Retinal pigment epithelial cell (primary cell): Measurements from ENCODE around the gene GOLGA6D.
"Not testable (repeated sequence)": the region's sequence is repeated elsewhere in the genome, so short reads cannot be mapped to it uniquely, and the experiment has no call there.

Experiments used
- DNase-seq: peaks from one replicate; pipeline ENCODE4 v3.0.0-alpha.2; 2010; ENCODE audit warnings: low read depth
- H3K4me3 ChIP-seq: 2 replicates; pipeline ENCODE4 v1.5.1; 2011; ENCODE audit warnings: mild to moderate bottlenecking, low read length, control low read depth, moderate library complexity
- TF ChIP-seq, protein P1 (sequence below): conservative IDR thresholded peaks from 2 replicates; pipeline ENCODE4 v1.5.1; 2011; ENCODE audit warnings: low read depth, low read length, control low read depth, inconsistent platforms

Gene GOLGA6D

DNA sequence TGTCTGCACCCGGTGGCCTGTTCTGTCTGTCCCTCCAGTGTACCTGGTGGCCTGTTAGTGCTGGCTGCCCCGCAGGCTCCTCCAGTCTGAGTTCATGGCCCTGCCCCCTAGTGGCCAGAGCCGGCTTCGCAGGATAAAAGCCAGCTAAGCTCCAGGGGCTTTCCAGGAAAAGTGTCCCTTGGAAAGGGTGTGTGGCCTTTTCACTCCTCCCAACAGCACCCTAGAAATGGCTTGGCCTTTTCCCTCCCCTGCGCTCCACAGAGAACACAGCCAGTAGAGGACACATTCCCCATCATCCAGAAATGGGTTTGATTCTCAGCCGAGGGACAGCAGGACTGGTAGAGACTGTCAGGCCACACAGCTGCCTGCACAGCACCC lies 16.7 kb downstream of the GOLGA6D start:
- not testable (repeated sequence) for DNase-seq, H3K4me3 ChIP-seq
- TF ChIP-seq, protein P1, sequence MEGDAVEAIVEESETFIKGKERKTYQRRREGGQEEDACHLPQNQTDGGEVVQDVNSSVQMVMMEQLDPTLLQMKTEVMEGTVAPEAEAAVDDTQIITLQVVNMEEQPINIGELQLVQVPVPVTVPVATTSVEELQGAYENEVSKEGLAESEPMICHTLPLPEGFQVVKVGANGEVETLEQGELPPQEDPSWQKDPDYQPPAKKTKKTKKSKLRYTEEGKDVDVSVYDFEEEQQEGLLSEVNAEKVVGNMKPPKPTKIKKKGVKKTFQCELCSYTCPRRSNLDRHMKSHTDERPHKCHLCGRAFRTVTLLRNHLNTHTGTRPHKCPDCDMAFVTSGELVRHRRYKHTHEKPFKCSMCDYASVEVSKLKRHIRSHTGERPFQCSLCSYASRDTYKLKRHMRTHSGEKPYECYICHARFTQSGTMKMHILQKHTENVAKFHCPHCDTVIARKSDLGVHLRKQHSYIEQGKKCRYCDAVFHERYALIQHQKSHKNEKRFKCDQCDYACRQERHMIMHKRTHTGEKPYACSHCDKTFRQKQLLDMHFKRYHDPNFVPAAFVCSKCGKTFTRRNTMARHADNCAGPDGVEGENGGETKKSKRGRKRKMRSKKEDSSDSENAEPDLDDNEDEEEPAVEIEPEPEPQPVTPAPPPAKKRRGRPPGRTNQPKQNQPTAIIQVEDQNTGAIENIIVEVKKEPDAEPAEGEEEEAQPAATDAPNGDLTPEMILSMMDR, result peak; percentile 31

DNA sequence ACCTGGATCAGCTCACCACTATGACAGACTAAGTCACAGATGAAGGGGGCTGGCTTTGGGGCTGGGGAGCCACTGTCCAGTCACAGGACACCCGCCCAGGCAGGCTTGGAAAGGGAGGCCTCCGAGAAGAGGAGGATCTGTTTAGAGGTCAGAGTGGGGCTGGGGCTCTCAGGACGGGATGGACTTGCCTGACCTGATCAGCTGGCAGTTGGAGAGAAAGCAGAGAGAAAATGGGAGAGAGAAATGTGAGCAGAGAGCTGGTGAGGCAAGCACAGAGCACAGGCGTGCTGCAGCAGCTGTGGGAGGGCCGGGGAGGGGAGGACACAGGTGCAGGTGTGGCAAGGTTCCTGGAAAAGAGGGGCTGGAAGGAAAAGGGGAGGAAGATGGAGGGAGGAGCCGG lies 17.4 kb downstream of the GOLGA6D start:
- DNase-seq, H3K4me3 ChIP-seq: not testable (repeated sequence)

DNA sequence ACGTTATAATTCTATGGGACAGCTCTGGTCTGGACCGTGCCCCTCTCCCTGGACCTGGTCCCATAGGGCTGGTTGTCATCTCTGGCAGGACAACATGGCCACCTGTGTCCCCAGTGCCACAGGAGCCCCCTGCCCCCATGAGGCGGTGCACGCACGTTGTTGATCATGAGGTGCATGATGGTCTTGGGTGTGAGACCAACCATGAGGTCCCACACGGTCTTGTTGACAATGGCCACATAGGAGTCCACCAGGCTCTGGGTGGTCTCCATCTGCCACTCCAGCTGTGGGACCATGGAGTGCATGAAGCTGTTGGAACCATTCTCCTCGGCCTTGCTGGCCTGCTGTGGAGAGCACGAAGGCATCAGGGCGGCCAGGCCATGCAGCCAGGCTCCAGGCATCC lies 19.7 kb downstream of the GOLGA6D start:
- no peak for DNase-seq
- no peak overlapping the region for H3K4me3 ChIP-seq
- TF ChIP-seq, protein P1, result no peak

DNA sequence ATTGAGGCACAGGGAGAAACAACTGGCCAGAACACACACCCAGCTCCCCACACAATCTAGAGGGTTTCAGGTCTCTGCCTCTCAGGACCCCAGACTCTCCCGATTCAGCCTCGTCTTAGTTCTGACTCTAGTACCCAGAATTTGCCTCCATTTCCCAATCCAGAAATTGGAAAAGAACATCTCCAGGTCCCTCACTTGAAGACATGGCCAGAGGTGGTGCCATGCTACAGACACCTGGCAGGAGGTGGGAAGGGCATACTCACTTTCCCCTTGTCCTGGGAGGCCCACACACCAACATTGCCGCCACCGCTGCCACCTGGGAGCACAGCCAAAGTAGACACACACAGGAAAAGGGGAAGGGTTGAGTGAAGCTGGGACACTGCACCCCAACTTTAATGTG lies 20.1 kb downstream of the GOLGA6D start:
- H3K4me3 ChIP-seq, result not testable (repeated sequence)

DNA sequence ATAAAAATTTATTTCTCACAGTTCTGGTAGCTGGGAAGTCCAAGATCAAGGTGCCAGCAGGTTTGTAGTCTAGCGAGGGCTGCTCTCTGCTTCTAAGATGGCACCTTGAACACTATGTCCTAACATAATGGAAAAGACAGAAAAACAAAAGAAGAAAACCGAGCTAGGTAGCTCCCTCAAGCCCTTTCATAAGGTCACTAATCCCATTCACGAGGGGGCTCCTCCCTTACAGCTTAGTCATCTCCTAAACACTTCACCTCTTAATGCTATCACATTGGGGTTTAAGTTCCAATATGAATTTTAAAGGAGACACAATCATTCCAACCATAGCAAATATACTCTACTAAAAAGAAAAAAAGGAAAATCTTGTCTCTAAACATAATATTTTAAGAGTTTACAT lies 23.6 kb downstream of the GOLGA6D start:
- no peak overlapping the region for H3K4me3 ChIP-seq
- TF ChIP-seq, protein P1, result no peak
- DNase-seq, result peak; percentile 13

More for the DNA sequence above, 20.1 kb downstream of the GOLGA6D start:
- not testable (repeated sequence) for DNase-seq

DNA sequence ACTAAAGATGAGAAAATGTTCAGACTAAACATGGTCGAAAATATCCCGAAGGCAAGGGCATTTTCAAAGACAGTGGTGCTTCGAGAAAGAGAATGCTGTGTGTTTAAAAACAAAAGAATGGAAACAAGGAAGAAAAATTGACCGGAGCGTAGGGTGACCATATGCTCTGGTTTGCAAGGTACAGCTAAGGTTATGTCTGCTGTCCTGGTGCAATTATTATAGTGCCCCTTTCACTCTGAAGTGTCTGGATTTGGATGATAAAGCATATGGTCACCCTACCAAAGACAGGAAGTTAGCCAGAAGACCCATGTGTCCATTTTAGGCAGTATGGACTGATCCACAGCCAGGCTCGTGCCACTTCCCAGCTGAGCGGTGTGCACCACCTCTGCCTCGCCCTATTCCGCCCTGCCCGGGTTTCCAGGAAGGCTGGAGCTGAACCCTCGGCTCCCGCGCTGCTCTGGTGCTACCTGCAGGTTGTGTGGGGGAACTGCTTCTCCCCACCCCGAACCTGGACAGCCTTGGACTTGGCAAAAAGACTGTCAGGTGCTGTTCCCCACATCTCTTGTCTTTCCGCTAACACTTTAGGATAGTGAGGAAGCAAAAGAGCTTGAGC lies 25.2 kb downstream of the GOLGA6D start:
- no peak overlapping the region for H3K4me3 ChIP-seq
- TF ChIP-seq, protein P1, result peak; percentile 61
- DNase-seq, result no peak

DNA sequence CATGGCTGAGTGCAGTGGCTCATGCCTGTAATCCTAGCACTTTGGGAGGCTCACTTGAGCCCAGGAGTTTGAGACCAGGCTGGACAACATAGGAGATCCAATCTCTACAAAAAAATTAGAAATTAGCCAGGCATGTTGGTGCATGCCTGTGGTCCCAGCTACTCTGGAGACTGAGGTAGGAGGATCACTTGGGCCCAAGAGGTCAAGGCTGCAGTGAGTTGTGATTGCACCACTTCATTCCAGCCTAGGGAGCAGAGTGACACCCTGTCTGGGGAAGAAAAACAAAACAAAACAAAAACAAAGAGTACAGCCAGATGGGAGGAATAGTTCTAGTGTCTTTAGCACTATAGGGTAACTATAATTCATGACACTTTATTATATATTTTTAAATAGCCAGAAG lies 27.1 kb downstream of the GOLGA6D start:
- no peak for DNase-seq

DNA sequence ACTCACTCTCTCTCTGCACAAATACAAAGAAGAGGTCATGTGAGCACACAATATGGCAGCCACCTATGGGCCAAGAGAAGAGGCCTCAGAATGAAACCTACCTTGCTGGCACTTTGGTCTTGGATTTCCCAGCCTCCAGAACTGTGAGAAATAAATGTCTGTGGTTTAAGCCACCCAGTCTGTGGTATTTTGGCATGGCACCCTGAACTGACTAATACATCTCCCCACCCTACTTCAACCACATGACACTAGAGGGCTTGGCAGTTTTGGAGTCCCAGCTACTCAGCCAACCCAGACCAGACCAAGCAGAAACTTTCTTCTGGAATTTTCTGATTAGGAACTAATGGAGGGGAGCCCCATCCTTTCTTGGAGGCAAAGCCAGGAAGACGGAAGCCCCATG lies 29.9 kb downstream of the GOLGA6D start:
- DNase-seq, H3K4me3 ChIP-seq: not testable (repeated sequence)

More for the DNA sequence above, 27.1 kb downstream of the GOLGA6D start:
- H3K4me3 ChIP-seq, result no peak overlapping the region
- TF ChIP-seq, protein P1, result no peak

DNA sequence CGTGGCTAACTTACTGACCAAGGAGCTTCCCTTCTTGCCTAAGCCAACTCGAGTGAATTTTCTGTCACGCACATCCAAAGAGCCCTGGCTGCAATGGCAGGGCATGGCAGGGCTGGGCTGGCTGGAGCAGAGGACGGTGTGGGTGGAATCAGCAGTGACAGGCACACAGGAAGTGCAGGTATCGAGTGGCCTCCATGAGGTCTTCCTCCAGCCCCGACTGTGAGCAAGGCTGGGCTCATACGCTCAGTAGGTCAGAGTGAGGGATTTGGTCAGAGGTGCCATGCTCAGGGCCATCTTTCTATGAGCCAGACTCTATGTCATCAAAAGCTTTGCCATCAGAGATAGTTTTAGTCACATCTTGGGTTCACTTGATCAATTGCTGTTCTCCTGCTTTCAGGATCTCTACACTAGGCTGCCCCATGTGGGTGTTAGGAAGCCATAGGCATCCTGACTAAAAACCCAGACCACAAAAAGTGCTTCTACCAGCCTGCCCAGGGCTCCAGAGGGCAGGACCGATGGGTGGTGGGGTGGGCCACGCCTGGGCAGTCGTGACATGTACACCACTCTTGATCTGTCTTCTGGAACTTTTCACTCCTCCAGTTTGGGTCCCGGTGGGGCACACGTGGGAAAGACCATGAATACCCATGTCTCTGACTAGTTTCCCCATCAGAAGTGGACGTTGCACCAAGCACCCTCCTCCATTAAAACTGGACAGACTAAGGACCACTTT lies 30.6 kb downstream of the GOLGA6D start:
- no peak for DNase-seq

More for the DNA sequence above, 30.6 kb downstream of the GOLGA6D start:
- H3K4me3 ChIP-seq, result no peak overlapping the region
- TF ChIP-seq, protein P1, result no peak
